Fibroblast of mammary gland (primary cell): ENCODE measurements around the gene RNF138.

Source experiments
- DNase-seq: peaks from one replicate; pipeline ENCODE4 v3.0.0-alpha.2; 2010; ENCODE audit warnings: low read depth
- H3K4me3 ChIP-seq: 2 replicates; pipeline ENCODE4 v1.5.1; 2011; ENCODE audit warnings: low read depth, mild to moderate bottlenecking, low read length, moderate library complexity; ENCODE audit not compliant: control insufficient read depth
- CTCF ChIP-seq: conservative IDR thresholded peaks from 2 replicates; pipeline ENCODE4 v1.5.1; 2011; ENCODE audit warnings: low read depth, low read length, inconsistent platforms; ENCODE audit not compliant: control insufficient read depth, insufficient read depth

The RNF138 gene

GRCh38 chr18:32114293-32114942 is 22.7 kb downstream of the RNF138 start:
- no peak for TF ChIP-seq CTCF
- DNase-seq = no peak
- no peak overlapping the region for H3K4me3 ChIP-seq

GRCh38 chr18:32122039-32122438 is 30.4 kb downstream of the RNF138 start:
- DNase-seq = no peak
- TF ChIP-seq CTCF = no peak
- no peak overlapping the region for H3K4me3 ChIP-seq

GRCh38 chr18:32126538-32126937 is 34.9 kb downstream of the RNF138 start:
- no peak for DNase-seq
- TF ChIP-seq CTCF = no peak
- no peak overlapping the region for H3K4me3 ChIP-seq

GRCh38 chr18:32135625-32136024 is 44.0 kb downstream of the RNF138 start:
- no peak for DNase-seq
- TF ChIP-seq CTCF = no peak
- H3K4me3 ChIP-seq = no peak overlapping the region

GRCh38 chr18:32138332-32138982 is 46.8 kb downstream of the RNF138 start:
- H3K4me3 ChIP-seq = no peak overlapping the region
- DNase-seq = no peak
- TF ChIP-seq CTCF = no peak

- no peak overlapping the region for H3K4me3 ChIP-seq
- no peak for TF ChIP-seq CTCF
- no peak for DNase-seq
These were observed 48.2 kb downstream of the RNF138 start for GRCh38 chr18:32139835-32140283.
